GM12801 (cell line): ENCODE results near the gene ARHGAP19.

Source experiments
- TF ChIP-seq, protein P1 (sequence below): IDR thresholded peaks from one replicate; pipeline ENCODE4 v1.5.1; 2011; ENCODE audit warnings: control low read depth; ENCODE audit not compliant: insufficient read length; ENCODE audit errors: extremely low read depth

The ARHGAP19 gene

GRCh38 chr10:97190450-97190849 is 102.0 kb downstream of the ARHGAP19 start:
- TF ChIP-seq, protein P1, sequence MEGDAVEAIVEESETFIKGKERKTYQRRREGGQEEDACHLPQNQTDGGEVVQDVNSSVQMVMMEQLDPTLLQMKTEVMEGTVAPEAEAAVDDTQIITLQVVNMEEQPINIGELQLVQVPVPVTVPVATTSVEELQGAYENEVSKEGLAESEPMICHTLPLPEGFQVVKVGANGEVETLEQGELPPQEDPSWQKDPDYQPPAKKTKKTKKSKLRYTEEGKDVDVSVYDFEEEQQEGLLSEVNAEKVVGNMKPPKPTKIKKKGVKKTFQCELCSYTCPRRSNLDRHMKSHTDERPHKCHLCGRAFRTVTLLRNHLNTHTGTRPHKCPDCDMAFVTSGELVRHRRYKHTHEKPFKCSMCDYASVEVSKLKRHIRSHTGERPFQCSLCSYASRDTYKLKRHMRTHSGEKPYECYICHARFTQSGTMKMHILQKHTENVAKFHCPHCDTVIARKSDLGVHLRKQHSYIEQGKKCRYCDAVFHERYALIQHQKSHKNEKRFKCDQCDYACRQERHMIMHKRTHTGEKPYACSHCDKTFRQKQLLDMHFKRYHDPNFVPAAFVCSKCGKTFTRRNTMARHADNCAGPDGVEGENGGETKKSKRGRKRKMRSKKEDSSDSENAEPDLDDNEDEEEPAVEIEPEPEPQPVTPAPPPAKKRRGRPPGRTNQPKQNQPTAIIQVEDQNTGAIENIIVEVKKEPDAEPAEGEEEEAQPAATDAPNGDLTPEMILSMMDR = no peak

DNA sequence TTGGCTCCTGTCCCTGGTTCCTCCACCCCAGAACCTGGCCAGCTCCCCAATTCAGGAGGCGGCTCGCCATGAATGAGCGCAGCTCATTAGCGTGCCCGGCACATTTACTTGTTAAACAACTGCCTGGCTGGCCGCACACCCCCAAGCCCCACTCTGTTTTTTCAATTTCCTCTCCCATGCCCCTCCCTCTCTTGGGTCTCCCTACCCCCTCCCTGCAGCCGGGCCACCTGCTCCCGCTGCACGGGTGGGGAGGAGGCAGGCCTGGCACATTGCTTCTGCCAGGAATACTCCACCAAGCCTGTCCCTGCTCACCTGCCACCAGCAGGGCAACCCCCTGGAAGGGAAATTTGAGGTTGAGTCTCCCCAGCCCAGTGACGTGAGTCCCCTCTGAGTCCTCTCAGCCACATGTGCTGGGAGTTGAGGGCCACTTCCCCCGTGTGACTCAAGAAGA is 104.2 kb downstream of the ARHGAP19 start:
- TF ChIP-seq, protein P1 = no peak

DNA sequence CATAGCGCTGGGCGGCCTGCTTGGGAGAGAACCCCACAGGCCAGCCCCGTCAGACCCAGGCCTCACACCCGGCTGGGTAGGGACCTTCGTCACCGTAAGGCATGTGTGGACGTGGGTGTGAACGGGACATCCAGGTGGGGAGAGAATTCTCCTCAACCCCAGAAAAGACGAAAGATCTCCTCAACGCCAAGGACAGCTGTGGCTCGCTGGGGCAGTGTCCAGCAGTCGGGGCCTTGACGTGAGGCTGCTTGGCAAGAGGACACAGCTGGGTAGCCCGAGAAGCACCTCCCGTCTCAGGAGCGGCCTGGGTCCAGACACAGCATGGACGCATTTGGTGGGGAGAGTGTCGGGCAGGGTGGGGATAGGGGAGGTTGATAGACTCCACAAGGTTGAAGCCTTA is 105.5 kb downstream of the ARHGAP19 start:
- TF ChIP-seq, protein P1 = no peak

DNA sequence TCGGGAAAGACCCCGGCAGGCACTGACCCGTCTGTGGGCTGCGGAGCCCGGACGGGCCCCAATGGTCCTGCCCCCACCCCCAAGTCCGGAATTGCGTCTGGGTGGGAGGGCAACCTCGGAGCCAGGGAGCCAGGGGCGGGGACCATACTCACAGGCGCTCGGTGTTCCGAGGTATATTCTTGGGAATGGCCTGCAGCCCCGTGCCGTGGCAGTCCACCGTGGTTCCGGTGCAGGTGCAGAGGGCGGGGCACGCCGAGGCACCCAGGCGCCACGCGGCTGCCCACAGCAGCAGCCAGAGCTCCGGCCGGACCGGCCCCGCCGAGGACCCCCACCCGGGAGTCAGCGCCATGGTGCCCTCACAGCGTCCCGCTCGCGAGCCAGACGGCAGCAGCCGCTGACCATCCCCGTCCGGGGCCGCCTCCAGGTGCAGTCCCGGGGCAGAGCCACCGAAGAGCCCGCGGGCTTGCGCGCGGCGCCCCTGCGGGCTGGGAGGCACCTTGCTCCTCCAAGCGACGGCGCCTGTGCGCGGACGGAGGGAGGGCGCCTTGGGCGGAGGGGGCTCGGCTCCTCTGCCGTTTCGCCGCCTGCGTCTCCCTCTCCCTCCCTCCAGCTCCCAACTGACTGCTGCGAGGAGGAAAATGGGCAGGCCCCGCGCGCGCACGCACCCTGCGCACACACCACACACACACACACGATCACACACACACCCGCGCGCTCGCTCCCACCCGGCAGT is 106.9 kb downstream of the ARHGAP19 start, which contains the start of gene SLIT1:
TSS of gene SLIT1 (minus strand) at position 634 of the 733 bp plus-strand sequence. CDS start at position 349, 285 bp downstream.
- TF ChIP-seq, protein P1 = no peak

GRCh38 chr10:97184971-97185325 is 107.5 kb downstream of the ARHGAP19 start:
- TF ChIP-seq, protein P1 = no peak

DNA sequence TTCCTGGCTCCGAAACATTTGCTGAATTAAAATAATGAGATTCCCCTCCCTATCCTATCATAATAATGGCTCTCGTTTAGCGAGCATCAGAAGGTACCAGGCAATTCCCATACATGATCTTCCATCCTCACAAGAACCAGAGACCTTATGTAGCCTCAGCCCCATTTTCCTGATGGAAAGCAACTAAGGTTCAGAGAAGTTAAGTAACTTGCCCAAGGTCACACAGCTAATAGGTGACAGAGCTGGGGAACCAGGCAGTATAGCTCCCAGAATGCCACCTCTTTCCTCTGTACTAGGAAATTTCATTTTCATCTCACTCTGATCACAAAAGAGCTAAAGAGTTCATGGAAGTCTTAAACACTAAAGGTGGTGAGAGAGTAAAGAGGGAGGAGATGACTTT is 109.1 kb downstream of the ARHGAP19 start:
- TF ChIP-seq, protein P1 = no peak

- TF ChIP-seq, protein P1 = no peak
These were observed 110.0 kb downstream of the ARHGAP19 start for GRCh38 chr10:97182288-97182990.
